Stimulated activated CD8-positive, alpha-beta memory T cell treated with anti-CD3 and anti-CD28 coated beads, Interleukin-7, amount 100 ng/mL, for 24 hours (primary cell): ENCODE data around the gene ADORA1.

Source experiments
- DNase-seq: peaks from one replicate; pipeline ENCODE4 v3.0.0-alpha.2; 2020; ENCODE audit warnings: low read depth

The ADORA1 gene

GRCh38 chr1:203174324-203174985 lies 46.9 kb downstream of the ADORA1 start:
- DNase-seq = no peak

GRCh38 chr1:203175237-203175826 lies 47.8 kb downstream of the ADORA1 start, which contains the start of gene MYBPH:
Gene MYBPH (minus strand): TSS chr1:203175826. CDS start chr1:203175755, 71 bp downstream.
- no peak for DNase-seq

GRCh38 chr1:203175827-203176241 lies 48.3 kb downstream of the ADORA1 start:
- no peak for DNase-seq

- no peak for DNase-seq
Measured at GRCh38 chr1:203176273-203177035, 48.9 kb downstream of the ADORA1 start.

GRCh38 chr1:203177036-203177405 lies 49.5 kb downstream of the ADORA1 start:
- no peak for DNase-seq

GRCh38 chr1:203177470-203178039 lies 50.0 kb downstream of the ADORA1 start:
- DNase-seq = no peak

- no peak for DNase-seq
Measured at GRCh38 chr1:203178083-203178482, 50.6 kb downstream of the ADORA1 start.

- DNase-seq = no peak
Measured at GRCh38 chr1:203178821-203179666, 51.5 kb downstream of the ADORA1 start.

- DNase-seq = no peak
Measured at GRCh38 chr1:203179667-203180005, 52.1 kb downstream of the ADORA1 start.

GRCh38 chr1:203180611-203181330 lies 53.2 kb downstream of the ADORA1 start:
- DNase-seq = no peak

- no peak for DNase-seq
Measured at GRCh38 chr1:203181586-203182386, 54.3 kb downstream of the ADORA1 start.

- no peak for DNase-seq
Measured at GRCh38 chr1:203182387-203182953, 54.9 kb downstream of the ADORA1 start.

GRCh38 chr1:203183828-203184227 lies 56.3 kb downstream of the ADORA1 start:
- no peak for DNase-seq

GRCh38 chr1:203184467-203184866 lies 56.9 kb downstream of the ADORA1 start:
- DNase-seq = no peak

GRCh38 chr1:203185061-203185461 lies 57.5 kb downstream of the ADORA1 start:
- DNase-seq = no peak

- no peak for DNase-seq
Measured at GRCh38 chr1:203185585-203185984, 58.1 kb downstream of the ADORA1 start.

- DNase-seq = no peak
Measured at GRCh38 chr1:203186091-203186445, 58.5 kb downstream of the ADORA1 start.

- no peak for DNase-seq
Measured at GRCh38 chr1:203186446-203187303, 59.1 kb downstream of the ADORA1 start, which contains the start of gene CHI3L1. Gene CHI3L1 (minus strand): TSS chr1:203186704. CDS start chr1:203186623, 81 bp downstream.

GRCh38 chr1:203187304-203187685 lies 59.8 kb downstream of the ADORA1 start:
- no peak for DNase-seq
